ENCODE measurements around the gene ZSCAN21.

ZSCAN21 gene

GRCh38 chr7:100017875-100018274 lies 31.7 kb upstream of the ZSCAN21 start:
- H3K27me3 Mint-ChIP-seq (ENCODE audit: low read depth): no peaks in the 10 kb centered on the region
- no peaks in the 10 kb centered on the region for H3K9me3 Mint-ChIP-seq
- H3K36me3 Mint-ChIP-seq (ENCODE audit: low read depth): peaks cover 23% of the 10 kb centered on the region
- H3K27ac Mint-ChIP-seq: no peak overlapping the region
- H3K4me3 Mint-ChIP-seq: no peak overlapping the region
- peaks cover 45% of the 10 kb centered on the region for H3K4me1 Mint-ChIP-seq (ENCODE audit: low read depth)

GRCh38 chr7:100019908-100020307 lies 29.7 kb upstream of the ZSCAN21 start:
- Mint-ChIP-seq H3K36me3 (ENCODE audit: low read depth) (peaks cover 39% of the 10 kb centered on the region), H3K27ac (peak overlapping the region; percentile 62), H3K4me1 (ENCODE audit: low read depth) (peaks cover 47% of the 10 kb centered on the region), H3K27me3 (ENCODE audit: low read depth) (no peaks in the 10 kb centered on the region), H3K4me3 (no peak overlapping the region), H3K9me3 (no peaks in the 10 kb centered on the region)

GRCh38 chr7:100021297-100021696 lies 28.3 kb upstream of the ZSCAN21 start:
- H3K27me3 Mint-ChIP-seq (ENCODE audit: low read depth): no peaks in the 10 kb centered on the region
- peaks cover 47% of the 10 kb centered on the region for H3K4me1 Mint-ChIP-seq (ENCODE audit: low read depth)
- H3K9me3 Mint-ChIP-seq: no peaks in the 10 kb centered on the region
- H3K27ac Mint-ChIP-seq: no peak overlapping the region
- H3K4me3 Mint-ChIP-seq: no peak overlapping the region
- peaks cover 50% of the 10 kb centered on the region for H3K36me3 Mint-ChIP-seq (ENCODE audit: low read depth)

- peaks cover 47% of the 10 kb centered on the region for H3K36me3 Mint-ChIP-seq (ENCODE audit: low read depth)
- no peak overlapping the region for H3K4me3 Mint-ChIP-seq
- no peak overlapping the region for H3K27ac Mint-ChIP-seq
- no peaks in the 10 kb centered on the region for H3K9me3 Mint-ChIP-seq
- no peaks in the 10 kb centered on the region for H3K27me3 Mint-ChIP-seq (ENCODE audit: low read depth)
- H3K4me1 Mint-ChIP-seq (ENCODE audit: low read depth): peaks cover 41% of the 10 kb centered on the region
These were observed 27.0 kb upstream of the ZSCAN21 start for GRCh38 chr7:100022621-100023020.

- peaks cover 38% of the 10 kb centered on the region for H3K4me1 Mint-ChIP-seq (ENCODE audit: low read depth)
These were observed 26.0 kb upstream of the ZSCAN21 start for GRCh38 chr7:100023526-100023925.

GRCh38 chr7:100024020-100024619 lies 25.5 kb upstream of the ZSCAN21 start:
- no peaks in the 10 kb centered on the region for H3K27me3 Mint-ChIP-seq (ENCODE audit: low read depth)
- H3K4me3 Mint-ChIP-seq: no peak overlapping the region
- peak overlapping the region; percentile 49 for H3K27ac Mint-ChIP-seq
- peaks cover 36% of the 10 kb centered on the region for H3K4me1 Mint-ChIP-seq (ENCODE audit: low read depth)
- H3K9me3 Mint-ChIP-seq: no peaks in the 10 kb centered on the region
- peaks cover 49% of the 10 kb centered on the region for H3K36me3 Mint-ChIP-seq (ENCODE audit: low read depth)

More at GRCh38 chr7:100023526-100023925, 26.0 kb upstream of the ZSCAN21 start:
- peaks cover 47% of the 10 kb centered on the region for H3K36me3 Mint-ChIP-seq (ENCODE audit: low read depth)
- H3K27me3 Mint-ChIP-seq (ENCODE audit: low read depth): no peaks in the 10 kb centered on the region
- H3K27ac Mint-ChIP-seq: peak overlapping the region; percentile 59
- H3K9me3 Mint-ChIP-seq: no peaks in the 10 kb centered on the region
- no peak overlapping the region for H3K4me3 Mint-ChIP-seq

GRCh38 chr7:100027197-100027596 lies 22.4 kb upstream of the ZSCAN21 start:
- Mint-ChIP-seq H3K4me3 (no peak overlapping the region), H3K27me3 (ENCODE audit: low read depth) (no peaks in the 10 kb centered on the region), H3K27ac (no peak overlapping the region), H3K36me3 (ENCODE audit: low read depth) (peaks cover 57% of the 10 kb centered on the region), H3K4me1 (ENCODE audit: low read depth) (peaks cover 21% of the 10 kb centered on the region), H3K9me3 (no peaks in the 10 kb centered on the region)

- Mint-ChIP-seq H3K27ac (no peak overlapping the region), H3K4me3 (no peak overlapping the region), H3K27me3 (ENCODE audit: low read depth) (no peaks in the 10 kb centered on the region), H3K36me3 (ENCODE audit: low read depth) (peaks cover 58% of the 10 kb centered on the region), H3K4me1 (ENCODE audit: low read depth) (peaks cover 8% of the 10 kb centered on the region), H3K9me3 (no peaks in the 10 kb centered on the region)
These were observed 20.0 kb upstream of the ZSCAN21 start for GRCh38 chr7:100029596-100029995.

- Mint-ChIP-seq H3K4me3 (no peak overlapping the region), H3K27me3 (ENCODE audit: low read depth) (no peaks in the 10 kb centered on the region), H3K4me1 (ENCODE audit: low read depth) (no peaks in the 10 kb centered on the region), H3K36me3 (ENCODE audit: low read depth) (peaks cover 67% of the 10 kb centered on the region), H3K9me3 (no peaks in the 10 kb centered on the region), H3K27ac (no peak overlapping the region)
These were observed 16.0 kb upstream of the ZSCAN21 start for GRCh38 chr7:100033526-100033925.

GRCh38 chr7:100034871-100035510 lies 14.6 kb upstream of the ZSCAN21 start:
- Mint-ChIP-seq H3K4me3 (no peak overlapping the region), H3K4me1 (ENCODE audit: low read depth) (no peaks in the 10 kb centered on the region), H3K9me3 (no peaks in the 10 kb centered on the region), H3K36me3 (ENCODE audit: low read depth) (peaks cover 60% of the 10 kb centered on the region), H3K27ac (no peak overlapping the region), H3K27me3 (ENCODE audit: low read depth) (no peaks in the 10 kb centered on the region)

- no peaks in the 10 kb centered on the region for H3K27me3 Mint-ChIP-seq (ENCODE audit: low read depth)
- peaks cover 4% of the 10 kb centered on the region for H3K4me1 Mint-ChIP-seq (ENCODE audit: low read depth)
- H3K36me3 Mint-ChIP-seq (ENCODE audit: low read depth): peaks cover 52% of the 10 kb centered on the region
These were observed 13.7 kb upstream of the ZSCAN21 start for GRCh38 chr7:100035876-100036275.

GRCh38 chr7:100038326-100038725 lies 11.2 kb upstream of the ZSCAN21 start:
- no peak overlapping the region for H3K4me3 Mint-ChIP-seq

More at GRCh38 chr7:100035876-100036275, 13.7 kb upstream of the ZSCAN21 start:
- H3K27ac Mint-ChIP-seq: no peak overlapping the region
- H3K9me3 Mint-ChIP-seq: no peaks in the 10 kb centered on the region
- H3K4me3 Mint-ChIP-seq: no peak overlapping the region

GRCh38 chr7:100040575-100040974 lies 9.0 kb upstream of the ZSCAN21 start:
- Mint-ChIP-seq H3K4me1 (ENCODE audit: low read depth) (peaks cover 18% of the 10 kb centered on the region), H3K27me3 (ENCODE audit: low read depth) (no peaks in the 10 kb centered on the region), H3K27ac (peak overlapping the region; percentile 26)

More at GRCh38 chr7:100038326-100038725, 11.2 kb upstream of the ZSCAN21 start:
- H3K27me3 Mint-ChIP-seq (ENCODE audit: low read depth): no peaks in the 10 kb centered on the region
- H3K9me3 Mint-ChIP-seq: no peaks in the 10 kb centered on the region
- peaks cover 13% of the 10 kb centered on the region for H3K4me1 Mint-ChIP-seq (ENCODE audit: low read depth)
- no peak overlapping the region for H3K27ac Mint-ChIP-seq
- peaks cover 38% of the 10 kb centered on the region for H3K36me3 Mint-ChIP-seq (ENCODE audit: low read depth)

GRCh38 chr7:100044718-100045117 lies 4.9 kb upstream of the ZSCAN21 start:
- H3K27ac Mint-ChIP-seq: peak overlapping the region; percentile 3
- H3K4me1 Mint-ChIP-seq (ENCODE audit: low read depth): peaks cover 18% of the 10 kb centered on the region
- no peaks in the 10 kb centered on the region for H3K27me3 Mint-ChIP-seq (ENCODE audit: low read depth)
- peaks cover 2% of the 10 kb centered on the region for H3K36me3 Mint-ChIP-seq (ENCODE audit: low read depth)
- no peaks in the 10 kb centered on the region for H3K9me3 Mint-ChIP-seq
- no peak overlapping the region for H3K4me3 Mint-ChIP-seq

More at GRCh38 chr7:100040575-100040974, 9.0 kb upstream of the ZSCAN21 start:
- Mint-ChIP-seq H3K4me3 (no peak overlapping the region), H3K9me3 (no peaks in the 10 kb centered on the region), H3K36me3 (ENCODE audit: low read depth) (peaks cover 20% of the 10 kb centered on the region)

GRCh38 chr7:100048680-100049079 lies 894 bp upstream of the ZSCAN21 start:
- H3K4me3 Mint-ChIP-seq: peak overlapping the region; percentile 35
- no peaks in the 10 kb centered on the region for H3K36me3 Mint-ChIP-seq (ENCODE audit: low read depth)
- H3K9me3 Mint-ChIP-seq: no peaks in the 10 kb centered on the region
- peak overlapping the region; percentile 15 for H3K27ac Mint-ChIP-seq
- peaks cover 17% of the 10 kb centered on the region for H3K4me1 Mint-ChIP-seq (ENCODE audit: low read depth)
- no peaks in the 10 kb centered on the region for H3K27me3 Mint-ChIP-seq (ENCODE audit: low read depth)
